AG09309 (cell line): ENCODE data around the gene LRRC8D.

Experiments used
- DNase-seq: peaks from one replicate; pipeline ENCODE4 v3.0.0-alpha.2; 2010; ENCODE audit warnings: low read depth
- H3K4me3 ChIP-seq: 2 replicates; pipeline ENCODE4 v1.5.1; 2011; ENCODE audit warnings: mild to moderate bottlenecking, low read depth, low read length, moderate library complexity; ENCODE audit not compliant: control insufficient read depth
- CTCF ChIP-seq: IDR thresholded peaks from 2 replicates; pipeline ENCODE4 v1.5.1; 2011; ENCODE audit warnings: mild to moderate bottlenecking, low read depth, low read length, inconsistent platforms; ENCODE audit not compliant: insufficient read depth, control insufficient read depth; ENCODE audit errors: missing control alignments

The LRRC8D gene

DNA sequence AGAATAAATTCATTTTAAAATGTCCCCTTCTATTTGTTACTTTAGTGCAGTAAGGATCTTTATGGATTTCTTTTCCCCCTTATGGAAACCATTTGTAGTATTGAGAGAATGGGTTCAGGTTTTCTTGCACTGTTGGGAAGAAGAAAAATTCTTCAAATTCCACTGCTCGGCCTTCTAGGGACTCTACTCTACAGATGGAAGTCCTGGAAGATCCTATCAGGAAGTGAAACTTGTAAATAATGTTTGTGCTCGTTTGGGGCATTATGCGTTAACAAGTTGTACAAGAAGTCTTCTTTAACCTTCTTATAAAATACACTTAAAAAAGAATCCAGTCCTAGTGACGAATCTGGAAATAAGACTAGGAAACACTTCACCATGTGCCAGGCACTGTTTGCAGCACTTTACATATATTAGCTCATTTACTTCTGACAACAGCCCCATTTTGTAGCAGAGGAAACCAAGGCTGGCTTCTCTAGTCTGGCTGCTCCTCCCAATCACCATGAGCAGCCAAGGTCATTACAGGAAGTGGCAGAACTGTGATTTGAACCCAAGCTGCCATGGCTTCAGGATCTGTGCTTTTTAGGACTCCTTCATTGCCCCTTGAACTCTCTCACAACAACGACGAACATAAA, 11.8 kb downstream of the LRRC8D start:
- DNase-seq = no peak
- H3K4me3 ChIP-seq = no peak overlapping the region
- no peak for TF ChIP-seq CTCF

- no peak overlapping the region for H3K4me3 ChIP-seq
- TF ChIP-seq CTCF = no peak
- no peak for DNase-seq
Measured at GRCh38 chr1:89833183-89834082, 12.6 kb downstream of the LRRC8D start.

GRCh38 chr1:89834083-89834704, 13.4 kb downstream of the LRRC8D start:
- TF ChIP-seq CTCF = peak; percentile 14
- H3K4me3 ChIP-seq = no peak overlapping the region
- DNase-seq = no peak

- H3K4me3 ChIP-seq = no peak overlapping the region
- no peak for TF ChIP-seq CTCF
- DNase-seq = no peak
Measured at GRCh38 chr1:89836252-89837035, 15.6 kb downstream of the LRRC8D start.

DNA sequence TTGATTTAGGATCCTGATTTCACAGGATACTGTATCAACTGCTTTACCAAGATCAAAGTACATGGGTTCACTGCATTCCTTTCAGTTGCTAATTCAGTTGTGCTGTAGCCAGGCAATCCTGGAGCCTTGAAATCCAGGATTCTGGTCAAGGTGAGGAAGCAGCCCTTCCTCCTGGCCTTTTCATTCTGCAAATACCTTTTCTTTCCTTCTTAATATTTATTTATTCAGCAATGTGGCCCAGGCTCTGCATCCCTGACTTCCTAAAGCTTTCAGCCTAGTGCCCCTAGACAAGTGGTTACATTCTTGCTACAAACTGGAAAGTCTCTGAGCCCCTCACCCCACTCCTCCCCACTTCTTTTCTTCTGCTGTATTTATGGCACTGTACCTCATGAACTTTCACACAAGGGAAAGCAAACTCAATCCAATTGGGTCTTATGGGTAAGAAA, 16.2 kb downstream of the LRRC8D start:
- DNase-seq = no peak
- TF ChIP-seq CTCF = no peak
- H3K4me3 ChIP-seq = no peak overlapping the region

DNA sequence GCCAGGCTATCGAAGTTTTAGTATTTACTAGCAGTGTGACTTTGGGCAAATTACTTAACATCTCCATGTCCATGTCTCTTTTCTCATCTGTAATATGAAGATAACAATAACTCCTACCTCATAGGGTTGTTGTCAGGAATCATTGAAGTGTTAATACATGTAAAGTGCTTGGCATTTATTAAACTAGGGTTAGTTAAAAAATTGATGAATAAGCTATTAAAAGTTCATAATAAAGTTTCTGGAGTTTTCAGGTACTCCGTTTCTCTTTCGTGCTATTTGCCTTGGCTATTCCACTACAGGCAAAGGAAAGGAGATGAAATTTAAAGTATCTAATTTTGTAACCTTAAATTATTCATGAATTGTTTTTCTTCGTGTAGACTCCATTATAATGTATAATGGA, 16.7 kb downstream of the LRRC8D start:
- no peak for TF ChIP-seq CTCF
- DNase-seq = no peak
- H3K4me3 ChIP-seq = no peak overlapping the region
